ENCODE measurements around the gene BDNF.
"Not testable (repeated sequence)": the region's sequence is repeated elsewhere in the genome, so short reads cannot be mapped to it uniquely, and the experiment has no call there.

BDNF gene

GRCh38 chr11:27656806-27657483, 43.3 kb downstream of the BDNF start:
- no peak overlapping the region for H3K27ac Mint-ChIP-seq
- H3K4me3 Mint-ChIP-seq: no peak overlapping the region
- peaks cover 27% of the 10 kb centered on the region for H3K36me3 Mint-ChIP-seq
- no peaks in the 10 kb centered on the region for H3K27me3 Mint-ChIP-seq
- no peaks in the 10 kb centered on the region for H3K4me1 Mint-ChIP-seq
- peaks cover 11% of the 10 kb centered on the region for H3K9me3 Mint-ChIP-seq

GRCh38 chr11:27656320-27656719, 43.9 kb downstream of the BDNF start:
- peaks cover 21% of the 10 kb centered on the region for H3K36me3 Mint-ChIP-seq
- H3K4me1 Mint-ChIP-seq: no peaks in the 10 kb centered on the region
- H3K4me3 Mint-ChIP-seq: no peak overlapping the region
- H3K27ac Mint-ChIP-seq: no peak overlapping the region
- peaks cover 5% of the 10 kb centered on the region for H3K9me3 Mint-ChIP-seq
- no peaks in the 10 kb centered on the region for H3K27me3 Mint-ChIP-seq

DNA sequence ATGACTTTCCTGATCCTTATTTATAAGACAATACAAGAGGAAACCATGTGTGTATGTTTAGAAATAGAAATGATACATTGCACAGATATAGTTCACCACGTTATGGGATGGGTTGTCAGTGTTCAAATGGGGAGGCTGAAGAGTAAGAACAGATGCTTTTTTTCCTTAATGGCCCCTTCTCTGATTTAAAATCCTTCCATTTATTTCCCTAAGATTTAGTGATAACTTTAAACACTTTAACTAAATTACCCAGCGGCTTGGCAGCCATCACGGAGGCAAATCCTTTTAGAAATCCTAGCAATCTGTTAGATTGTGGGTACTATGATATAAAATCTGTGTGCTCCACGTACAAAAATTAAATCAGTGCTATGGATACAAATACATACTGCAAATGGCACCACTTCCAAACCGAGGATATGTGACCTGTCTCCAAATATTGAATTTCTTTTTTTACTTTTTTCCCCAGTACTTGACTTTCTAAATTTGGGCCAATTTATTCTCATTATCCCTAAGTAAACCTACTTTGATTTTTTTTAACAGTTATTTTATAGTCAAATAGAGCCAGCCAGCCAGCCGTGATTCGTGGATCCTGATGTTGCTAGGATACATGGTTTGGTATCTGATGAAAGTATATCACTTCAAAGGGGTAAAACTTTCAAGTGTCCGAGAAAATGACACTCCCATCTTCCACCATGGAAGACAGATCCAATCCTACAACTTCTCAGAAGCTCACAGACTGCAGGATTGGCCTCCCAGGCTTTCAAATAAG, 46.1 kb downstream of the BDNF start:
- Mint-ChIP-seq H3K9me3 (peaks cover 4% of the 10 kb centered on the region), H3K27ac (no peak overlapping the region), H3K4me1 (no peaks in the 10 kb centered on the region), H3K27me3 (no peaks in the 10 kb centered on the region), H3K4me3 (no peak overlapping the region), H3K36me3 (peaks cover 11% of the 10 kb centered on the region)

DNA sequence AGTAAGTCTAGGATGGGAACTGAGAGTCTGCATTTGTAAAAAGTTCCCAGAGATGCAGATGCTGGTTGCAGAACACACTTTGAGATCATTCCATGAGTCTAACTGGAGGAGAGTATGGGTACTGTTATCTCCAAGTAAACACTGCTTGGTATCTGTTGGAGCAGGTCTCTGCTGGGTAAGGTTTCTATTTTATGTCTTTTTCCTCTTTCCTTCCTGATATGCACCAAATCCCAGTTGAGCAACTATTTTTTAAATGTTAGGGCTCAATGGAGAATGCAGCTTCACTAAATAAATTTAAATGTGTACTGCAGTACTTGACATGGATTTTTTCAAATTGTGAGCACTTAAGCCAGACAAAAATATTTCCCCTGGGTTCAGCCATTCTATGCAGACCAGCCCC, 48.5 kb downstream of the BDNF start:
- peaks cover 4% of the 10 kb centered on the region for H3K9me3 Mint-ChIP-seq
- H3K4me3 Mint-ChIP-seq: no peak overlapping the region
- H3K27me3 Mint-ChIP-seq: no peaks in the 10 kb centered on the region
- peaks cover 8% of the 10 kb centered on the region for H3K36me3 Mint-ChIP-seq
- H3K27ac Mint-ChIP-seq: no peak overlapping the region
- H3K4me1 Mint-ChIP-seq: no peaks in the 10 kb centered on the region

DNA sequence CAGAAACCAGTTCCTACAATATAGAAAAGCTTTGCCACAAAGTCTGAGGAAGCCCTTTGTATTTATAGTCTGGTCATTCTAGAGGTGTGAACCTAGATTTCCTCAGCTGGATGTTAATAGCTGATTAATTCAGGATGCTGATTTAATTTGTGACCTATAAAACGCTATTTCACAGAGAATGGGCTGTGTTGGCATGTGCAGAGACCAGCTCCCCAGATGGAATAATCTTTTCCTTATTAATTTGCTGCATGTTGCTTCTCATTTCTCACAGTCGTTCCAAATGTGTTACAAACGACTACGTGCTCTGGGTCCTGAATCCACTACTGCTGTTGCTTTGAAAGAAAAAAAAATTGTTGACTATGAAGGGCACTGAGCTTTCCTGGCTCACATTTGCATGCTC, 49.3 kb downstream of the BDNF start:
- H3K27me3 Mint-ChIP-seq: no peaks in the 10 kb centered on the region
- peaks cover 8% of the 10 kb centered on the region for H3K36me3 Mint-ChIP-seq
- no peak overlapping the region for H3K4me3 Mint-ChIP-seq
- H3K9me3 Mint-ChIP-seq: peaks cover 4% of the 10 kb centered on the region
- no peak overlapping the region for H3K27ac Mint-ChIP-seq
- no peaks in the 10 kb centered on the region for H3K4me1 Mint-ChIP-seq

GRCh38 chr11:27649800-27650199, 50.5 kb downstream of the BDNF start:
- no peak overlapping the region for H3K4me3 Mint-ChIP-seq
- H3K27me3 Mint-ChIP-seq: no peaks in the 10 kb centered on the region
- H3K4me1 Mint-ChIP-seq: no peaks in the 10 kb centered on the region
- H3K27ac Mint-ChIP-seq: no peak overlapping the region
- peaks cover 6% of the 10 kb centered on the region for H3K36me3 Mint-ChIP-seq
- peaks cover 4% of the 10 kb centered on the region for H3K9me3 Mint-ChIP-seq

DNA sequence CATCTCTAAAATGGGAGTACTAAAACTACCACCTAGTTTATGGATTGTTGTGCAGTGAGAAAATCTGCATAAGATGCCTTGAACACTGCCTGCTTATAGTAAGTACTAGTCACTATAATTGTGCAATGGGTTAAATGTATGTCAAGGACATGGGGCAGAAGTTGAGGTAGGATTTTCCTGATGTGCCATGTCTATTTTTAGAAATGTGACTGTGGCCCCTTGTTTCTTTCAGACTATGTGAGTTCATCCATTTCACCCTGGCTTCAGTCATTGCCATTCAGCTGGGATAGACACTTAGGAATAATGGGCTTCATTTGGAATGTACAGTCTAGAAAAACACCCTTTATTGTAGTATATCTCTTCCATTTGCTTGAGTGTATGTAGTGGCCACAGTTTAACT, 51.4 kb downstream of the BDNF start:
- H3K4me1 Mint-ChIP-seq: no peaks in the 10 kb centered on the region
- H3K9me3 Mint-ChIP-seq: peaks cover 1% of the 10 kb centered on the region
- H3K4me3 Mint-ChIP-seq: no peak overlapping the region
- H3K27ac Mint-ChIP-seq: no peak overlapping the region
- no peaks in the 10 kb centered on the region for H3K27me3 Mint-ChIP-seq
- peaks cover 5% of the 10 kb centered on the region for H3K36me3 Mint-ChIP-seq

GRCh38 chr11:27646051-27646818, 54.0 kb downstream of the BDNF start:
- peaks cover 4% of the 10 kb centered on the region for H3K36me3 Mint-ChIP-seq
- no peaks in the 10 kb centered on the region for H3K4me1 Mint-ChIP-seq
- no peaks in the 10 kb centered on the region for H3K27me3 Mint-ChIP-seq
- H3K27ac Mint-ChIP-seq: no peak overlapping the region
- no peaks in the 10 kb centered on the region for H3K9me3 Mint-ChIP-seq
- H3K4me3 Mint-ChIP-seq: no peak overlapping the region

DNA sequence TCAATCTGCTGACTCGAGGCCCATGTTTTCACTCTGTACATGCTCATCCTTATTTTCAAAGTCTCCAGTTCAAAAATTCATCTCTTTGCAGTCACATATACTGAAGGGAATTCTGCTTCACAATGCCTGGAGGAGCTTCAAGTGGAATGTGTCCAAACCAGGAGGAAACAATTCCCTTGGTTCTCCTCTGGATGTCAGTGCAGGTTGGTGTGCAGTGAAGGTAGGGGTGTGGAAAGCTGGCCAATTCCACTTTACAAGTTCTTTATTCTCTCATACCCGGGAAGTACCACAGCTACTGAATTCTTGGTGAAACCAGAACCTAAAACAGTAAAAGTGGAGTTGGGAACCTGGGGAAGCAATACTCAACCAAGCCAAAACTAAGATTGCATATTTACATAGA, 57.3 kb downstream of the BDNF start:
- H3K9me3 Mint-ChIP-seq: no peaks in the 10 kb centered on the region
- H3K4me1 Mint-ChIP-seq: no peaks in the 10 kb centered on the region
- H3K4me3 Mint-ChIP-seq: no peak overlapping the region
- H3K36me3 Mint-ChIP-seq: peaks cover 6% of the 10 kb centered on the region
- no peak overlapping the region for H3K27ac Mint-ChIP-seq
- H3K27me3 Mint-ChIP-seq: no peaks in the 10 kb centered on the region

GRCh38 chr11:27640954-27641353, 59.3 kb downstream of the BDNF start:
- no peaks in the 10 kb centered on the region for H3K27me3 Mint-ChIP-seq
- H3K9me3 Mint-ChIP-seq: no peaks in the 10 kb centered on the region
- H3K4me3 Mint-ChIP-seq: no peak overlapping the region
- peaks cover 6% of the 10 kb centered on the region for H3K36me3 Mint-ChIP-seq
- no peak overlapping the region for H3K27ac Mint-ChIP-seq
- no peaks in the 10 kb centered on the region for H3K4me1 Mint-ChIP-seq

DNA sequence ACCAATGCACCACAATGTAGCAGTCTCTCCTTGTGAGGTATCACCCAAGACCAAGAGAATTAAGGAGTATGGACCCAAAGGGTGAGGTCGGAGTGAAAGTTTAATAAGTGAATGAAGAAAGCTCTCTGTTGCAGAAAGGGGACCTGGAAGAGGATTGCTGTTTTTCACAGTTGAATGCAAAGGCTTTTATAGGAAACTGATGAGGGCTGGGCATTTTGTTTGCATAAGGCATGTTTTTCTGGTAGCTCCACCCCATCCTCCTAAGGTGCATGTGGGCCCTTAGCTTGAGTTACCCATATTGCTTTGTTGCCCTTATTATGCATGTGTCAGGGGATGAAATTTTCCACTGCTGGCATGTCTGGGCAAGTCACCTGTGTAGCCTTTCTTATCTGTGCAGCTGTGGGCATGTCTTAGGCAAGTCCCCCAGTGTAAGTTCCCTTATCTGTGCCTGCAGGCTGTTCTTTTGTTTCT, 64.7 kb downstream of the BDNF start:
- peaks cover 12% of the 10 kb centered on the region for H3K36me3 Mint-ChIP-seq
- H3K4me3 Mint-ChIP-seq: no peak overlapping the region
- H3K4me1 Mint-ChIP-seq: no peaks in the 10 kb centered on the region
- no peak overlapping the region for H3K27ac Mint-ChIP-seq
- no peaks in the 10 kb centered on the region for H3K27me3 Mint-ChIP-seq
- peaks cover 5% of the 10 kb centered on the region for H3K9me3 Mint-ChIP-seq

GRCh38 chr11:27634776-27635175, 65.5 kb downstream of the BDNF start:
- H3K27ac Mint-ChIP-seq, H3K9me3 Mint-ChIP-seq, H3K4me3 Mint-ChIP-seq, H3K4me1 Mint-ChIP-seq, H3K27me3 Mint-ChIP-seq: not testable (repeated sequence)
- H3K36me3 Mint-ChIP-seq: peaks cover 12% of the 10 kb centered on the region

GRCh38 chr11:27634282-27634681, 66.0 kb downstream of the BDNF start:
- H3K27ac Mint-ChIP-seq, H3K27me3 Mint-ChIP-seq, H3K9me3 Mint-ChIP-seq, H3K4me1 Mint-ChIP-seq, H3K4me3 Mint-ChIP-seq: not testable (repeated sequence)
- peaks cover 12% of the 10 kb centered on the region for H3K36me3 Mint-ChIP-seq

- not testable (repeated sequence) for H3K4me1 Mint-ChIP-seq, H3K4me3 Mint-ChIP-seq, H3K27me3 Mint-ChIP-seq, H3K36me3 Mint-ChIP-seq, H3K9me3 Mint-ChIP-seq, H3K27ac Mint-ChIP-seq
Observed at GRCh38 chr11:27629023-27629422, 71.2 kb downstream of the BDNF start.

- H3K4me3 Mint-ChIP-seq: no peak overlapping the region
- H3K27ac Mint-ChIP-seq: no peak overlapping the region
- no peaks in the 10 kb centered on the region for H3K9me3 Mint-ChIP-seq
- no peaks in the 10 kb centered on the region for H3K4me1 Mint-ChIP-seq
- H3K36me3 Mint-ChIP-seq: peaks cover 7% of the 10 kb centered on the region
- no peaks in the 10 kb centered on the region for H3K27me3 Mint-ChIP-seq
Observed at GRCh38 chr11:27627979-27628378, 72.3 kb downstream of the BDNF start.
